HG03342 (cell line): ENCODE measurements around the gene HECTD1.
"Not testable (repeated sequence)": the region's sequence is repeated elsewhere in the genome, so short reads cannot be mapped to it uniquely, and the experiment has no call there.

Source experiments
- ATAC-seq: cut with Tn5 transposase; IDR thresholded peaks from one replicate; pipeline ENCODE4 v1.9.1; 2021; ENCODE audit warnings: mild to moderate bottlenecking, moderate library complexity; ENCODE audit not compliant: unreplicated experiment

The HECTD1 gene

DNA sequence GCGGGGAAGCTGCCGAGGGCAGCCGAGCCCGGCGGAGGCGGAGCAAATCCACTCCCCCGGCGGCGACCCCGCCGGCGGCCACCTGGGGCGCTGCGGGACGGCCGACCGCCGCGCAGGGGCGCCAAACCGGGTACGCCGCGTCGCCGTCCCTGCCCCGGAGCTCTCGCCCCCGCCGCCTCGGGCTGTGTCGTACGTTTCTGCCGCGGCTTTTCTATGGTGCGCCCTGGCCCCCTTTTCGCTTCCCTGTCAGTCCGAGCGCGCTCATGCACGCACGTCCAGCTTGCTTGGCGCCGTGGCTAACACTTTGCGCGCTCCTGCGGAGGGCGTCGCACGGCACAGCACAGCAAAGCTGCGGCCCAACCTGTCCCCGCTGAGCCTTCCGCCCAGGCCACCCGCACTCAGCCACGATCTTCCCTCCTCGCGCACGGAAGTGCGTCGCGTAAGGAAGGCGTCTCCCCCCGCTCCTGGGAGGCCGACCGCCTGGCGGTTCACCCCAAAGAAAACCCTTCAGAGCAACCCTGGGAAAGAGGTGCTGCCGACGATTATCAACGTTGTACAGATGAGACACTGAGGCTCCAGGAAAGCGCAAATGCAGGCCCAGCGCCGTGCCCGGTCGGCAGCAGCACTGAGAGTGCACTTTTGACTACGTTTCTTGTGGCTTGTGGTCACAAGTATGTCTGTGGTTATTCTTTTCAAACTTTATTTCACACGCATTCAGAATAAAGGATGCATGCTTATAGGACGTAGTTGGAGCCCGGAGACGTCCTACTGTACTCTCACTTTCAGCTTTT lies at the start of gene HECTD1:
Gene HECTD1 (minus strand): TSS at position 39 of the 791 bp plus-strand sequence. CDS start 1,857 bp downstream, outside the sequence.
- ATAC-seq = peak; percentile 72

GRCh38 chr14:31257244-31257553 lies 49.6 kb upstream of the HECTD1 start:
- no peak for ATAC-seq

GRCh38 chr14:31256534-31257243 lies 49.1 kb upstream of the HECTD1 start:
- no peak for ATAC-seq

DNA sequence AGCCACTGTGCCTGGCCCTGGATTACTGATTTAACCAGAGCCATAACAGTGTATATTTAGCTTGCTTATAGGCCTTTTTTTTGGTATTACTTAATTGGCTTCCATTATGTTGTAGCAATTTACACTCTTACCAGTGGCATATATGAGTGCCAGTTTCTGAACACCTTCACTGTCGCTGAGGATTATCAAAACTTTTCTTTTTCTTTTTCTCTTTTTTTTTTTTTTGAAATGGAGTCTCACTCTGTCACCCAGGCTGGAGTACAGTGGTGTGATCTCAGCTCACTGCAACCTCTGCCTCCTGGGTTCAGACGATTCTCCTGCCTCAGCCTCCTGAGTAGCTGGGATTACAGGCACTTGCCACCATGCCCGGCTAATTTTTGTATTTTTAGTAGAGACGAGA lies 48.3 kb upstream of the HECTD1 start:
- not testable (repeated sequence) for ATAC-seq

DNA sequence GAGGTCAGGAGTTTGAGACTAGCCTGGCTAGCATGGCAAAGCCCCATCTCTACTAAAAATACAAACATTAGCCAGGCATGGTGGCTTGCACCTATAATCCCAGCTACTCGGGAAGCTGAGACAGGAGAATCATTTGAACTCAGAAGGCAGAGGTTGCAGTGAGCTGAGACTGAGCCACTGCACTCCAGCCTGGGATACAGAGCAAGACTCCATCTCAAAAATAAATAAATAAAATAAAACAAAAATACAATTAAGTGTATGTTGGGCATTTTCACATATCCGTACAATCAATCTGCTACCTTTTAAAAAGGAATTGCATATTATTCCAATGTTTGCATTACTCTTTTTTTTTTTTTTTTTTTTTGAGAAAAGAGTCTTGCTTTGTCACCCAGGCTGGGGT lies 47.7 kb upstream of the HECTD1 start:
- ATAC-seq = no peak

DNA sequence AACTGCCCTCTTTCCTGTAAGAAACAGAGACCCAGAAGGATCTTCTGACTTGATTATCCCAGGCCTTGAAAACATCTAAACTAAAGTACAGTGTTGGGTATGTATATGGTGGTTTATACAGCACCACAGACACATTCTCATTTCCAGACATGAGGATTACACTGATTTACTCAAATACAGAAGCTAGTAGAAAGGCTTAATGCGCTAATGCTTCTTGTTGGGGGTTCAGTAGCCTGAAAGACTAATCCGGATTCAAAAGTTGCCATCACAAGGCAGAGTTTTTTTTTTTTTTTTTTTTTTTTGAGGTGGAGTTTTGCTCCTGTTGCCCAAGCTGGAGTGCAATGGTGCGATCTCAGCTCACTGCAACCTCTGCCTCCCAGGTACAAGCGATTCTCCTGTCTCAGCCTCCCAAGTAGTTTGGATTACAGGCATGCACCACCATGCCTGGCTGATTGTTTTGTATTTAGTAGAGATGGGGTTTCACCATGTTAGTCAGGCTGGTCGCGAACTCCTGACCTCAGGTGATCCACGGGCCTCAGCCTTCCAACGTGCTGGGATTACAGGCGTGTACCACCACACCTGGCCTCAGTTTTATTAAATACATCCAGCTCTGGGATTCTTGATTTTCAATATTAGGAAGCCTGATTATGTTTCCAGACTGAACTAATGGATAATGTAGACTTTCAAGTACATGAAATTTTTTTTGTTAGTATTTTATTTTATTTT lies 46.3 kb upstream of the HECTD1 start:
- ATAC-seq = no peak

DNA sequence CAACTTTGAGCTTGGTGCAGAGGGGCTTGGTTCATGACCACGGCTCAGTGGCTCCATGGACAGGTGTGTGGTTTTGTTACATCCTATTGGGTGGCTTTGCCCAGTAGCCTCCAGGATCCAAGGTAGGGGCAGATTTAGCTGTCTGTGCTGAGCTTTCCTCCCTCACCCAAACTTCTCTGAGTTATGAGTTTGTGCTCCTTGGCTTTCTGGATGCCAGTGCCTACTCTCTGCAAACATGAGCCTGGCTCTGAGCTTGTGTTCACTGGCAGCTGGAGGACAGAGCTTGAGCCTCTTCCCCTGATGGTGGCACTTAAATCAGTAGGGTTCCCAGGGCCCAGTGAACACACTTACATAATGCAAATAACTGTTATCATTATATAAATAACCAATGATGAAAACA lies 45.3 kb upstream of the HECTD1 start:
- no peak for ATAC-seq

DNA sequence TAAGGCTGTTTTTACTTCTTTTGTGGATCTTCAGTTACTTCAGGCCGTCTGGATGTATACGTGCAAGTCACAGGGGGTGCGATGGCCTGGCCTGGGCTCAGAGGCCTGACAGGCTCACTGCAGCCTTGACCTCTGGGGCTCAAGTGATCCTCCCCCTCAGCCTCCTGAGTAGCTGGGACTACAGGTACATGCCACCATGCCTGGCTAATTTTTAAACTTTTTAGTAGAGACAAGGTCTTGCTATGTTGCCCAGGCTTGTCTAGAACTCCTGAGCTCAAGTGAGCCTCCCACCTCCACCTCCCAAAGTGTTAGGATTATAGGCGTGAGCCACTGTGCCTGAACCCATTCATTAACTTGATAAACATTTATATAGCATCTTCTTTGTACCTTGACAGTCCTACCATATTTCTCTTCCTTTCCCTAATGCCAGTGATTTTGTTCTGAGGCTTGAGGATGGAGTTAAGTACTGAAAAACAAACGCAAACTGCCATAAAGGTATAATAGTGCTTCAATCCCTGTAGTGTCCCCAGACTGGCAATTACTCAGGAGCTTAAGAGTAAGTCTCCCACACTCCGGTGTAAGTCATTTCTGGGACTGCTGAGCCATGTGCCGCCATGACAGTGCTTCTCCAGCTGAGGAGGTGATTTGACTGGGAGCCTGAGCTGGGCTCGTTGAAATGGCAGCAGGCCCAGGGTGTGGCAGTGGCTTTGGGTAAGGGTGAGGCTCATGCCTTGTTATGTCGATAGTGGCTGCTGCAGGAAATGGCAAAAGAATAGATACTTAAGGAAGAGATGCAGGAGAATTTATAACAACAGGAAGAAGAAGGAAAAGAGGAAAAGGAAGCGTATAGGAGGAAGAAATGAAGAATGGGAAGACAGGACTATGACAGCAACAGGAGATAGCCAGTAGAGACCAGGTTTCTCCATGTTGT lies 43.7 kb upstream of the HECTD1 start:
- no peak for ATAC-seq

- no peak for ATAC-seq
Measured at GRCh38 chr14:31244626-31245025, 37.0 kb upstream of the HECTD1 start.

- no peak for ATAC-seq
Measured at GRCh38 chr14:31243860-31244259, 36.3 kb upstream of the HECTD1 start.

DNA sequence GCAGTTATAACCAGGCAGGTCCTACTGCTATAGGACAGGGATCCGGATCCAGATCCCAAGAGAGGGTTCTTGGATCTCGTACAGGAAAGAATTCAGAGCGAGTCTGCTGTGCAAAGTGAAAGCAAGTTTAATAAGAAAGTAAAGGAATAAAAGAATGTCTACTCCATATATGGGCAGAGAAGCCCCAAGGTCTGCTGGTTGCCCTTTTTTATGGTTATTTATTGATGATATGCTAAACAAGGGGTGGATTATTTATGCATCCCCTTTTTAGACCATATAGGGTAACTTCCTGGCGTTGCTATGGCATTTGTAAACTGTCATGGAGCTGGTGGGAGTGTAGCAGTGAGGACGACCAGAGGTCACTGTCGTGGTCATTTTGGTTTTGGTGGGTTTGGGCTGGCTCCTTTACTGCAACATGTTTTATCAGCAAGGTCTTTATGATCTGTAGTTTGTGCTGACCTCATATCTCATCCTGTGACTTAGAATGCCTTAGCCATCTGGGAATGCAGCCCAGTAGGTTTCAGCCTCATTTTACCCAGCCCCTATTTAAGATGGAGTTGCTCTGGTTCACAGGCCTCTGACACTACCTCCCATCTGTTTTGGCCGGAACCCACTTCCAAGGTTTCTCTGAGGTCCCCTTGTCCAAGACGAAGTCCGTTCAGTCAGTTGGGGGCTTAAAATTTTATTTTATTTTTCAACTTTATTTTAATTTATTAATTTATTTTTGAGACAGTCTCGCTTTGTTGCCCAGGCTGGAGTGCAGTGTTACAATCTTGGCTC lies 34.8 kb upstream of the HECTD1 start:
- not testable (repeated sequence) for ATAC-seq

GRCh38 chr14:31241450-31242114 lies 34.0 kb upstream of the HECTD1 start:
- ATAC-seq = no peak

DNA sequence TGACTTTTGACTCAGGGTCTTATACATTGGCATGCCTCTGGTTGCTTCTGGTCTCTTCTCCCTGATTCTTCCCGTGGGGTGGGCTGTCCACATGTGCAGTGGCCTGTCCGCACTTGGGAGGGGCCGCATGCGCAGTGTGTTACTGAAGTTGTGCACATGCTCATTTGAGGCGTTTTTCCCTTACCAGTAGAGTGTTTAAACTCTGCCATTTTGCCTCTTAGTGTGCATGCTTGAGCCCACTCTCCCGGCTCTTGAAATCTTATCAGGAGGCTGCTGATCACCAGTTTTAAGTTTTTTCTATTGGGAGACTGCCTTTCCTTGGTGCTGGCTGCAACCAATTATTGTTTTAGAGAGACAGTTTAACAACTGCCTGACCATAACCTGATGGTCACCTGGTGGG lies 32.1 kb upstream of the HECTD1 start:
- no peak for ATAC-seq

DNA sequence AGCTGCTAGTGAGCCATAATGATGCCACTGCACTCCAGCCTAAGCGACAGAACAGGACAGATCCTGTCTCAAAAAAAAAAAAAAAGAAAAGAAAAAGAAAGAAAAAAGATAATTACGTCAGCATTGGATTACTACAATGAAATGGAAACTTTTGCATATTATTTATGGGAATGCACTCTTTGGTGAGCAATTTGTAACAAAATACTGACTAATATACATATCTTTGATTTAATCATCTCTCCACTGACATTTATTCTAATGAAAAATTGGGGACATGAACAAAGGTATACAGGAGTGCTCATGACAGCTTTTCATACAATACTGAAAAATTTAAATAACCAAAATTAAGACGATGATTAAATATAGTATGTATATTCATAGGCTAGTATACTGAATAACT lies 27.9 kb upstream of the HECTD1 start:
- ATAC-seq = no peak

GRCh38 chr14:31232081-31232480 lies 24.5 kb upstream of the HECTD1 start:
- ATAC-seq = no peak

- ATAC-seq = not testable (repeated sequence)
Measured at GRCh38 chr14:31231272-31231671, 23.7 kb upstream of the HECTD1 start.

GRCh38 chr14:31230573-31230958 lies 23.0 kb upstream of the HECTD1 start:
- no peak for ATAC-seq

DNA sequence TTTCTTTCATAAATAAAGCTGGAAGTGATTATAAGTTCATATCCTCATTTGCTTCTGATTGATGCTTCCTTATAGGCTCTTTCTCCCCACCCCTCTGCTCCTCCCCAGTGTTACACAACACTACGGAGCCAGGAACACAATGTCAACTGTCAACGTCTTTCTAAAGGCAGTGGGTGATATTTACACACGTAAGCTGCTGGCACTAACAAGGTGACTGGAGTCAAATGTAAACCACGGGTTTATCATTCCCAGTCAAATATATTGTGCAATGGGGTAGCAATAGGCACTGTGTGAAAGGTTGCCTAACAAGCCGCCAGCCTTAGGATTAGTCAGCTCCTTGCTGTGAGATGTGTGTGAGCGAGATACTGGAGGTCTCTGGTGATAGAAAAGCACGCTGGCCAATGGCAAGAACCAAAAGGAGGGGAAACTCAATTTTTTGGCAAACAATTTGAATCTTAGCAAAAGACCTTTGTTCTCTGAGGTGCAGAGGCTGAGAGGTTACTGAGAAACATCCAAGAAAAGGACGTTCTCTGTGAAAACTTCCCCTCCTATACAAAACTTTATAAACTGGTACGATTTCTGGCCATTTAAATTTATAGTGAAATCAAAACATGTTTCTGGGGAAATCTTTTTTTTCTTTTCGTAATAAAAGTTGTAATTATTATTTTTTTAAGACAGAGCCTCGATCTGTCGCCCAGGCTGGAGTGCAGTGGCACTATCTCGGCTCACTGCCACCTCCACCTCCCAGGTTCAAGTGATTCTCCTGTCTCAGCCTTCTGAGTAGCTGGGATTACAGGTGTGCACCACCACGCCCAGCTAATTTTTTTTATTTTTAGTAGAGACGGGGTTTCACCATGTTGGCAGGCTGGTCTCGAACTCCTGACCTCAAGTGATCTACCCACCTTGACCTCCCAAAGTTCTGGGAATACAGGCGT lies 22.3 kb upstream of the HECTD1 start:
- no peak for ATAC-seq
